OCI-LY1 (cell line): ENCODE data around the gene FAM161B.

Source experiments
- H2AFZ ChIP-seq: fragments of 200-600 bp; sonication (generic), shearing (Covaris generic); 2 replicates; pipeline ENCODE4 v1.6.0; 2014; ENCODE audit warnings: antibody characterized with exemption, mild to moderate bottlenecking, low read length
- H3F3A ChIP-seq: fragments of 200-600 bp; sonication (generic), shearing (Covaris generic); 2 replicates; pipeline ENCODE4 v1.6.0; 2014; ENCODE audit warnings: mild to moderate bottlenecking, antibody characterized with exemption, low read length, moderate library complexity; ENCODE audit not compliant: insufficient read depth
- H3K27ac ChIP-seq: fragments of 200-600 bp; sonication (generic); 2 replicates; pipeline ENCODE4 v1.5.1; 2014; ENCODE audit warnings: low read length, mixed run types, mild to moderate bottlenecking, low read depth; ENCODE audit not compliant: poor library complexity, severe bottlenecking
- H3K27me3 ChIP-seq: fragments of 200-600 bp; sonication (generic); 2 replicates; pipeline ENCODE4 v1.6.0; 2014; ENCODE audit warnings: antibody characterized with exemption, mild to moderate bottlenecking, low read length, moderate library complexity; ENCODE audit not compliant: insufficient read depth
- H3K36me3 ChIP-seq: fragments of 200-600 bp; sonication (generic); 2 replicates; pipeline ENCODE4 v1.6.1; 2014; ENCODE audit warnings: mild to moderate bottlenecking, antibody characterized with exemption, low read length, moderate library complexity, mixed read lengths; ENCODE audit not compliant: insufficient read depth
- H3K4me1 ChIP-seq: fragments of 200-600 bp; sonication (generic); 2 replicates; pipeline ENCODE4 v1.5.1; 2014; ENCODE audit warnings: mild to moderate bottlenecking, low read length, moderate library complexity; ENCODE audit not compliant: insufficient read depth, severe bottlenecking
- H3K4me2 ChIP-seq: fragments of 200-600 bp; sonication (generic), shearing (Covaris generic); 2 replicates; pipeline ENCODE4 v1.6.1; 2014; ENCODE audit warnings: low read length
- H3K4me3 ChIP-seq: fragments of 200-600 bp; sonication (generic); 2 replicates; pipeline ENCODE4 v1.5.1; 2014; ENCODE audit warnings: low read length, low read depth, mild to moderate bottlenecking, mixed read lengths; ENCODE audit not compliant: poor library complexity, severe bottlenecking
- H3K79me2 ChIP-seq: fragments of 200-600 bp; shearing (Covaris generic); 2 replicates; pipeline ENCODE4 v1.6.1; 2016; ENCODE audit warnings: mixed run types, low read length, mixed read lengths; ENCODE audit not compliant: insufficient read depth
- H3K9ac ChIP-seq: fragments of 200-600 bp; sonication (generic), shearing (Covaris generic); 2 replicates; pipeline ENCODE4 v1.6.1; 2014; ENCODE audit warnings: mild to moderate bottlenecking, low read length, mixed read lengths
- H3K9me2 ChIP-seq: fragments of 200-600 bp; sonication (generic), shearing (Covaris generic); 2 replicates; pipeline ENCODE4 v1.6.1; 2014; ENCODE audit warnings: low read depth, mild to moderate bottlenecking, low read length, mixed read lengths
- H3K9me3 ChIP-seq: fragments of 200-600 bp; shearing (Covaris generic); 2 replicates; pipeline ENCODE4 v1.6.1; 2014; ENCODE audit warnings: low read length, mixed read lengths
- H4K20me1 ChIP-seq: fragments of 200-600 bp; sonication (generic), shearing (Covaris generic); 2 replicates; pipeline ENCODE4 v1.6.0; 2016; ENCODE audit warnings: mild to moderate bottlenecking, low read length; ENCODE audit not compliant: insufficient read depth
- EZH2 ChIP-seq: fragments of 200-600 bp; sonication (generic), shearing (Covaris generic); IDR thresholded peaks from 2 replicates; pipeline ENCODE4 v1.8.0; 2017; ENCODE audit warnings: borderline replicate concordance, mixed run types, mild to moderate bottlenecking, antibody characterized with exemption, low read length, moderate library complexity, mixed read lengths
- TF ChIP-seq, protein P1 (sequence below): fragments of 200-600 bp; sonication (generic), shearing (Covaris generic); IDR thresholded peaks from 2 replicates; pipeline ENCODE4 v1.5.1; 2017; ENCODE audit warnings: mild to moderate bottlenecking, antibody characterized with exemption, low read length, moderate library complexity, mixed read lengths

Gene FAM161B

GRCh38 chr14:73937012-73937411 is 12.9 kb downstream of the FAM161B start:
- H2AFZ ChIP-seq, result no peak overlapping the region
- no peaks in the 10 kb centered on the region for H3K79me2 ChIP-seq
- no peak overlapping the region for H3K4me3 ChIP-seq
- TF ChIP-seq, protein P1, sequence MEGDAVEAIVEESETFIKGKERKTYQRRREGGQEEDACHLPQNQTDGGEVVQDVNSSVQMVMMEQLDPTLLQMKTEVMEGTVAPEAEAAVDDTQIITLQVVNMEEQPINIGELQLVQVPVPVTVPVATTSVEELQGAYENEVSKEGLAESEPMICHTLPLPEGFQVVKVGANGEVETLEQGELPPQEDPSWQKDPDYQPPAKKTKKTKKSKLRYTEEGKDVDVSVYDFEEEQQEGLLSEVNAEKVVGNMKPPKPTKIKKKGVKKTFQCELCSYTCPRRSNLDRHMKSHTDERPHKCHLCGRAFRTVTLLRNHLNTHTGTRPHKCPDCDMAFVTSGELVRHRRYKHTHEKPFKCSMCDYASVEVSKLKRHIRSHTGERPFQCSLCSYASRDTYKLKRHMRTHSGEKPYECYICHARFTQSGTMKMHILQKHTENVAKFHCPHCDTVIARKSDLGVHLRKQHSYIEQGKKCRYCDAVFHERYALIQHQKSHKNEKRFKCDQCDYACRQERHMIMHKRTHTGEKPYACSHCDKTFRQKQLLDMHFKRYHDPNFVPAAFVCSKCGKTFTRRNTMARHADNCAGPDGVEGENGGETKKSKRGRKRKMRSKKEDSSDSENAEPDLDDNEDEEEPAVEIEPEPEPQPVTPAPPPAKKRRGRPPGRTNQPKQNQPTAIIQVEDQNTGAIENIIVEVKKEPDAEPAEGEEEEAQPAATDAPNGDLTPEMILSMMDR, result no peak
- TF ChIP-seq EZH2, result no peak
- no peak overlapping the region for H3K9ac ChIP-seq
- no peaks in the 10 kb centered on the region for H3F3A ChIP-seq
- H3K9me2 ChIP-seq, result no peaks in the 10 kb centered on the region
- H4K20me1 ChIP-seq, result no peaks in the 10 kb centered on the region
- no peaks in the 10 kb centered on the region for H3K9me3 ChIP-seq
- H3K4me1 ChIP-seq, result no peaks in the 10 kb centered on the region
- no peak overlapping the region for H3K27ac ChIP-seq
- H3K27me3 ChIP-seq, result no peaks in the 10 kb centered on the region
- H3K4me2 ChIP-seq, result no peak overlapping the region
- peaks cover 23% of the 10 kb centered on the region; the same call in 1 of the 2 replicates for H3K36me3 ChIP-seq

- Histone ChIP-seq H3K4me1 (no peaks in the 10 kb centered on the region), H3K79me2 (no peaks in the 10 kb centered on the region), H3K9ac (no peak overlapping the region), H4K20me1 (no peaks in the 10 kb centered on the region), H3F3A (no peaks in the 10 kb centered on the region), H3K4me2 (no peak overlapping the region), H2AFZ (no peak overlapping the region), H3K9me3 (no peaks in the 10 kb centered on the region), H3K27me3 (no peaks in the 10 kb centered on the region), H3K9me2 (no peaks in the 10 kb centered on the region), H3K4me3 (no peak overlapping the region), H3K36me3 (peaks cover 27% of the 10 kb centered on the region; the same call in 1 of the 2 replicates), H3K27ac (no peak overlapping the region)
- no peak for TF ChIP-seq EZH2
- TF ChIP-seq, protein P1, result no peak
Observed at GRCh38 chr14:73936548-73936947, 13.3 kb downstream of the FAM161B start.

DNA sequence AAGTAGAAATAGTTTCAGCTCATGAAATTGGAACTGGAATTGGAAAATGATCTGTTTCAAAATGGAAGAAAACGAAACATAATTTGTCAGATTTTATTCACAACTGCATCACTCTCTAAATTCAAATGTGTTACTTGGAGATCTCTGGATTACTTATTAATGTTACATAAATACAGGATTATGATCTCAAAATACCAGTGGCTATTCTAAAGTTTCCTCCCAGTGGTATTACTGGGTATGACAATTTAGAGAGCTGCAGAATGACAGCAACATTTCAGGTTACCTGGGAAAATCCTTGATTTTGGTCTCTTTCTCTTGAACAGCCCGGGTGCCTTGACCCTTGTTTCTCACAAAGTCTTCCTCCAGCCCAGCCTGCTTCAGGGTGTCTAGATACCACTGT is 14.2 kb downstream of the FAM161B start:
- no peaks in the 10 kb centered on the region for H3K79me2 ChIP-seq
- TF ChIP-seq, protein P1, result peak; percentile 44
- no peak for TF ChIP-seq EZH2
- no peaks in the 10 kb centered on the region for H3K9me3 ChIP-seq
- H3K4me3 ChIP-seq, result no peak overlapping the region
- H3K27me3 ChIP-seq, result no peaks in the 10 kb centered on the region
- peaks cover 36% of the 10 kb centered on the region; the same call in 1 of the 2 replicates for H3K36me3 ChIP-seq
- H3K27ac ChIP-seq, result no peak overlapping the region
- no peaks in the 10 kb centered on the region for H3K4me1 ChIP-seq
- H4K20me1 ChIP-seq, result no peaks in the 10 kb centered on the region
- H2AFZ ChIP-seq, result no peak overlapping the region
- no peak overlapping the region for H3K4me2 ChIP-seq
- no peaks in the 10 kb centered on the region for H3F3A ChIP-seq
- H3K9ac ChIP-seq, result no peak overlapping the region
- H3K9me2 ChIP-seq, result no peaks in the 10 kb centered on the region
